GM20431 (cell line): Measurements from ENCODE around the gene SAP30BP.

Source experiments
- in situ Hi-C: fragments of 300-500 bp; cut with MseI, MboI; formaldehyde crosslinking; loops from one replicate; pipeline ENCODE4 v1.15.0; 2020; ENCODE audit warnings: low sequenced_read_pairs; ENCODE audit not compliant: unreplicated experiment

SAP30BP gene

GRCh38 chr17:75645889-75646637 lies 21.1 kb upstream of the SAP30BP start:
- in situ Hi-C loops: no loop called here

DNA sequence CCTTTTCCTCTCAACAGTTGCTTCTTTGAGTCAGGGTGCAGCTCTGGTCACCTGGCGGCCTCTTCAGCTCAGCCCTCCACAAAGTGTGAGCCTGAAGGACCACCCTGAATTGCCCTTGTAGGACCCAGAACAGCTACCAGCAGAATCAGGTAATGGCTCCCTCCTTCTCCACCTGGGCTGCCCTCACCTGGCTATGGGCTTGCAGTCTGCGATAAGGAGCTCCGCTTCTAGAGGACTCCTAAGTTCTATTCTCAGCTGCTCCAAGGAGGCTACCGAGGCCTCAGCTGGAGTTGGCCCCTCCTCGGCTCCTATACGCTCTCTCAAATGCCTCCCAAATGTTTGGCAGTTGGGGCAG lies 20.5 kb upstream of the SAP30BP start:
- in situ Hi-C loops: no loop called here

- in situ Hi-C loops: no loop called here
Measured at GRCh38 chr17:75647061-75647460, 20.1 kb upstream of the SAP30BP start.

DNA sequence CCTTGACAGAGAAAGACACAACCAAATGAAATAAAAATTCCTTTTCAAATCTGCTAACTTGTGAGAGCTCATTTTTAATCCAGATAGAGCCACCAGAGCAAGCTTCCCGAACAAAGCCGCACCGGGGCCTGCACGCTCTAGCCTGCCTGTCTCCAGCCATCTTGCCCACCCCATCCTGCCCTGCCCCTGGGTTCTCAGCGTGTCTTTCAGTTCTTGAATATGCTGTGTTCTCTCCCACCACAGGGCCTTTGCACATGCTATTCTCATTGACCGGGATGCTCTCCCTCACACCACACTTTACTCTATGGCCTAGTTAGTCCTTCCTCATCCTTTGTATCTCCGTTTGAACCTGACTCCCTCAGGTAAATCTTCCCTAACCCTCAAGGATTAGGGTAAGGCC lies 19.2 kb upstream of the SAP30BP start:
- in situ Hi-C loops: no loop called here

DNA sequence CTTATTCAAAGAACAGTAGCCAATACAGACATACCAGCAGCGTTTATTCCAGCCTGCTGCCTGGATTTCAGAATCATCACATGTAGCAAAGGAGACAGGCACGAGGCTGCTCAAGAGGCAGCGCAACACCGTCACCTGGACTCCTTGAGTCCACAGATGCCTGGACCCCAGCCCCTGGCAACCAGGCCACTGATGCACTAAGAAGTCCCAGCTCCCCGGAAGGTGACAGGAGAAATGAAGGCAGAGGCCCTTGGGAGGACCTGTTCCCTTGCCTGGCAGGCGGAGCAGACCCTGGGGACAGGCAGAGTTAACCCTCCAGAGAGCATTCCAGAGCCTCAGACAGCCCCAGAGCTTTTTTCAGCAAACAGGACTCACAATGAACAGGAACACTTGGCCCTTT lies 17.5 kb upstream of the SAP30BP start:
- in situ Hi-C loops: no loop called here

GRCh38 chr17:75650874-75651273 lies 16.3 kb upstream of the SAP30BP start:
- in situ Hi-C loops: no loop called here

DNA sequence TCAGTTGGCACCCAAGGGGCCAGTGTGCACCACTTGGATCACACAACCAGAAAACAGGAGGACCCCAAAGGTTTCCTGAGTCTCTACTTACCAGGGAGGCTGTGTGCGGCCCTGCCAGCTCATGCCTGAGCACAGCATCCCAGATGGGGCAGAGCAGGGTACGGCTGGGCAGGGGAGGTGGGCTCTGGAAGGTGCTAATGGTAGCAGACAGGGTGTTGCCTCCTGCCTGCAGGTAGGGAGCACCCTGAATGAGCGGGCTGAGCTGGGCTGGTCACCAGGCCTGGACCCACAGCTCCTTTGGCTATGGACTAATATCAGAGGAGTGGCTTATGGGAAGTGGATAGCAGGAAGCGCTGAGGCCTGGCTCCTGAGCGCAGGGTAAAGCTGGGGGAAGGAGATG lies 14.8 kb upstream of the SAP30BP start:
- in situ Hi-C loops: no loop called here

DNA sequence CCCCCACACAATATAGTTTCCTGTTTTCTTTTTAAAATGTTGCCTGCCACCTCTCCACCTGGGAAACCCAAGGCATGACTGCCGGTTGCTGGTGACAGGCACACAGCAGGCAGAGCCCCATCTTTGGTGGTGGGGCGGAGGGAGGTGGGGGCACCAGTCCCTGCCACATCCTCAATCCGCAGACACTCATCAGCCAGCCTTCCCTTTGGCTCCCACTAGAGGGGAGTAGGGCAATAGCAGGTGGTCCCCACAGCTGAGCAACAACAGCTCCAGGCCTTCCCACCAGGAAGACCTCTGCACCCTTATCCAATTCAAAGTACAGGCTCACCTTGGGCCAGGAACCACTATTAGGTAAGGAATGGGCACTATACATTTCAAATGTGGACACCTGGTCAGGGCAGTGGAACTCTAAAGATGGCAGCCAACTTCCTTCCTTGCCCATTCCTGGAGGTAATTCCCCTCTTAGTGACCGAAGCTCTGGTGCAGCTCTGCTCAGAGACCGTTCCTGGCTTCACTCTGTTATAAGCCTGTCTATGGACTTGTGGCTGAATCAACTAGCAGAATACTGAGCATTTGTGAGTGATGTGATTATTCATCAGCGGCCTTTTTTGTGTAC lies 14.1 kb upstream of the SAP30BP start:
- in situ Hi-C loops: no loop called here

DNA sequence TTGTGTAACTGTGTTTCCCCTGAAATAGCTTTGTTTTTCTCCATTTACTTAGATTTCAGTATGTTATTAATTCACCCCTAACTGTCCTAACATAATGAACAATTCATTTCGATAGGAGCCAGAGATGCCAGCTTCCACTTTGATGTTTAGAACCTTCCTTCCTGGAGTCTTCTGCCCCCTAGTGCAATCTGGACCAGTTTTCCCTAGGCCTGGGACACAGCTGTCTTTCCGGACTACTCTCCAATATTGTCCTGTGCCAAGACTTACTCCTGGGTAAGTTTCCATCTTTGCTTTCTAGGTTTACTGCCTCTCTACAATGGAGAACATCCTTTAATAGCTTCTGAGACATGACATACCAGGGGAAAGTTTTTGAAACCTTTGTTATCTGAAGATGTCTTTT lies 13.0 kb upstream of the SAP30BP start:
- in situ Hi-C loops: no loop called here

DNA sequence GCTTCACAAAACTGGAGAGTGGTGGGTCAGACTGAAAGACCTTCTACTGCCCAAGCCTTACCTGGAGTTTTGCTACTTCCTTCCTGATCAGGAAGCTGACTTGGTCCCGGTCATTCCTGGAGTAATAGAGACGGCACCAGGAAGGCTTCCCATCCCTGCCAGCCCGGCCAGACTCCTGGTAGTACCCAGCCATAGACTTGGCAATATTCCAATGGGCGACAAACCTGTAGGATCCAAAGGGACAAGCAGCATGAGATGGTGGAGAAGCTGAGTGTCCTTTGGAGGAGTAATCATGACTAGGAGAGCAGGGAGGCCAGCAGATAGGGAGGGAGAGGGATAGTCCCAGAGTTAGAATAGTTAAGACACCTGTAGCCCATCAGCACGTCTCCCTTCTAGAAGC lies 8.9 kb upstream of the SAP30BP start:
- in situ Hi-C loops: no loop called here

DNA sequence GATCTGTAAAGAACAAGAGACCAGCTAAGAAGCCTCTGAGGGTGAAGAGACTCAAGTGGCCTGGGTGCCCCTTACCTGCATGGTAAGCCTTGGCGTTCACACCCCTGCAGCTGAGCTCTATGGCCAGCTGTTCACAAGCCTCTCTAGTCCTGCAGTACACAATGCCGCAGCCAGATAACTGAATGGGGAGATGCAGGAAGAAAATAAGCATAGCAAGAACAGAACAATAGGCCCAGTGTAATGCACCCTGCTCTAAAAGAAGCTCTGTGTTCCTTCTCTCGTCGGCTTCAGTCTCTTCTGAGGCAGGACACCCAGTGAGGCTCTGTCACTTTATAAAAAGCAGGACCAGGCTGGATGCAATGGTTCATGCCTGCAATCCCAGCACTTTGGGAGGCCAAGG lies 5.6 kb upstream of the SAP30BP start:
- in situ Hi-C loops: no loop called here

GRCh38 chr17:75662511-75662910 lies 4.6 kb upstream of the SAP30BP start:
- in situ Hi-C loops: no loop called here

GRCh38 chr17:75664099-75664549 lies 3.0 kb upstream of the SAP30BP start:
- in situ Hi-C loops: no loop called here

- in situ Hi-C loops: no loop called here
Measured at GRCh38 chr17:75665981-75666380, 1.2 kb upstream of the SAP30BP start.

- in situ Hi-C loops: no loop called here
Measured at GRCh38 chr17:75667825-75668224, 687 bp downstream of the SAP30BP start.

DNA sequence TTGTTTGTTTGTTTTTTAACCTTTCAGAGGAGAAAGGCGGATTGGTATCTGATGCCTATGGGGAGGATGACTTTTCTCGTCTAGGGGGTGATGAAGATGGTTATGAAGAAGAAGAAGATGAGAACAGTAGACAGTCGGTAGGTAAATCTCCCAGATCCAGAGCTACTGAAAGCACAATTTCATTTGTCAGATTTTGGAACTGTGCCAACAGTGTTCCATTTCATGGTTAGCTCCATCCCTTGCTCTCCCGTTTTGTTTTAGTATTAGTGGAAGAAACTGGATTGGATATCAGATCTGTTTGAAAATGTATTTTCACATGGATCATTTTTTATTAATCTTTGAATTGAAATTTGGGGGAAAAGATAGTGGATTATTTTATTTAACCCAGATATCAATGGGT lies 1.4 kb downstream of the SAP30BP start:
- in situ Hi-C loops: no loop called here

DNA sequence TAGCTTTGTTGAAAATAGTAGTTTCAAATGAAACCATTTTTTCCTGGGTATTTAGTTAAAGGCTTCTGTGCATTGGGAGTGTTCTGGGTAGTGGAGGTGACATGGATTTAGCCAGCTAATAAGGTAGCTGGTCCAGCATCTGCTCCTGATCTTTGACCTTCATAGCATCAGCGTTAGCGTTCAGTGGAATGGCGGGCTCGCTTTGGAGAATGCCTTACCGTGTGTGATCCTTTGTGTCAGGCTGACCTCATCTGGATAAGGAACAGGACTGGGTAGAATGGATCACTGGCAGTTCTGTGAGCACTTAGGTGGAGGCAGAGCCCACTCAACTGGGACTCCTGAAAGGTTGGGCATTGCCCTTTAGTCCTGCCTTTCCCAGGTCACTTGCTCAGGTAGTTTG lies 3.7 kb downstream of the SAP30BP start:
- in situ Hi-C loops: loop anchor here (10.0 kb wide), 1 partner anchor 74 kb away; no protein-coding TSS in a partner anchor

DNA sequence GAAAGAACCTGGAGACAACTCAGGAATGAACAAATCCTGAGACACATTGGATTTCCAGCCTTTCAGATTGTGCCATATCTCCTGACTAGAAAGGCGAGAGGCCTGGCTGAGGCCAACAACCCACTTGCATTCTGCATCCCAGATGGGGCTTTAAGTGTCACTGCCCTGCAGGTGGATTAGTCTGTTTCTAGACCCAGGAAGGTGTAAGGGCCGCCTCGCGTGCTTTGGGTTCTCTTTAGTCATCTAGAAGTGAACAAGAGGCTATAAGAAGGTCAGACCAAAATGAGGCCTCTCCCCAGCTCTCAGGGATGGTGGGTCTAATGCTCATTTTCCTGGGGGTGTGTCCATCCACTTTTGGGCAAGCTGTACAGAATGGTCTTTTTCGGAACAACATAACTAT lies 4.9 kb downstream of the SAP30BP start:
- in situ Hi-C loops: loop anchor here (10.0 kb wide), 1 partner anchor 73 kb away; no protein-coding TSS in a partner anchor

DNA sequence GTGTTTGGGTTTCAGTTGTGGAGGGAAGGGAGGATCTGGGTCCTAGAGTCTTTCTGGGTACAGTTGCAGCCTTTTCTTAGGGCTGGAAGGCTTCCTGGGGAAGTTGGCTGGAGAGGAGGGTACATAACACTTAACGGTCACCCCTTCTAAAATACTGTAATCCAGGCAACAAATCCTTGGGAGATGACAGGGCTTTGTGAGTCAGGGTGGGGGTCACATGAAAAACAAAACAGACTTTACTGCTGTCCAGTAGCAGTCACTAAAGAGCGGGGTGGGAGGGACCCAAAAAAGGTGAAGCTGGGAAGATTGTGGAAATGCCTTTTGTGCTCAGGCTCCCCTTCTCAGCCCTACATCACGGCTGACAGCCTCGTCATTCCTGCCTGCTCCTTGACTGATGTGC lies 6.3 kb downstream of the SAP30BP start:
- in situ Hi-C loops: loop anchor here (10.0 kb wide), 1 partner anchor 71 kb away; no protein-coding TSS in a partner anchor

- in situ Hi-C loops: loop anchor here (10.0 kb wide), 1 partner anchor 68 kb away; no protein-coding TSS in a partner anchor
Measured at GRCh38 chr17:75676461-75676860, 9.3 kb downstream of the SAP30BP start.

DNA sequence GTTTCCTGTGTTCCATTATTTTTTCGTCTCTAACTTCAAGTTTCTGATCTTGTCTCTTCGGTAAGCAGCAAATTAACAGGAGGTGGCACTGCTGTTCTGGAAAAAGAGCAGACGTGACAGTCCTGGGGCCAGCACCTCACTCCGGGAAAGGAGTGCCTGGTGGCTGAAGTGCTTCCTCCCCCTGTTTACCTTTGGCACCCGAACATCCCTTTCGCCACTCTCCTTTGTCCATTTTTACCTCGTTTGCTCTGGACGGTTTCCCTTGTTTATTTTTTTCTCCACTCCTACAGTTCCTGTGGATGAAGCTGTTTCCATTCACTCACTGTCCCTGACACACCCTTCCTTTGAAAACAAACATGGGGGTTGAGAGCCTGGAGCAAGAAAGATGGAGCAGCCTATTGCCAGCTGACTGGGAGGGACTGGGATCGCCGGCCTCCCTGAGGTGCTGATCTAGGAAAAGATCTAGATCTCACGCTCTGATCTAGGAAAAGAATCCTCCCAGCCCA lies 12.6 kb downstream of the SAP30BP start:
- in situ Hi-C loops: loop anchor here (10.0 kb wide), 1 partner anchor 65 kb away; no protein-coding TSS in a partner anchor
